Measurements from ENCODE around the gene SLF1.

Gene SLF1

GRCh38 chr5:94711785-94712184, 93.3 kb downstream of the SLF1 start:
- no peak for DNase-seq (ENCODE audit: low read depth)

- DNase-seq (ENCODE audit: low read depth), result no peak
Measured at GRCh38 chr5:94715768-94716167, 97.3 kb downstream of the SLF1 start.

GRCh38 chr5:94725142-94725541, 106.7 kb downstream of the SLF1 start:
- DNase-seq (ENCODE audit: low read depth), result no peak

- no peak for DNase-seq (ENCODE audit: low read depth)
Measured at GRCh38 chr5:94731471-94731870, 113.0 kb downstream of the SLF1 start.

- no peak for DNase-seq (ENCODE audit: low read depth)
Measured at GRCh38 chr5:94736498-94736897, 118.0 kb downstream of the SLF1 start.

GRCh38 chr5:94740286-94740685, 121.8 kb downstream of the SLF1 start:
- no peak for DNase-seq (ENCODE audit: low read depth)

- no peak for DNase-seq (ENCODE audit: low read depth)
Measured at GRCh38 chr5:94742852-94743251, 124.4 kb downstream of the SLF1 start.

GRCh38 chr5:94744906-94745305, 126.4 kb downstream of the SLF1 start:
- no peak for DNase-seq (ENCODE audit: low read depth)

GRCh38 chr5:94745786-94746730, 127.6 kb downstream of the SLF1 start:
- DNase-seq (ENCODE audit: low read depth), result no peak

GRCh38 chr5:94746731-94747124, 128.3 kb downstream of the SLF1 start:
- DNase-seq (ENCODE audit: low read depth), result no peak

Data from stimulated activated CD8-positive, alpha-beta memory T cell treated with anti-CD3 and anti-CD28 coated beads, Interleukin-12 subunit alpha, Interleukin-12 subunit beta, amount 100 ng/mL, for 4 hours (primary cell).